BJ (cell line): Measurements from ENCODE around the gene UMODL1. TPM values are rescaled to one million over a fixed set of nuclear protein-coding genes. Genes with fewer than 3 reads are reported as not detected.

Experiments used
- CTCF ChIA-PET: fragments of 350-600 bp; formaldehyde crosslinking; extraction: SDS; loops from one replicate; lab custom pipeline; 2021; ENCODE audit warnings: antibody characterized with exemption, inconsistent platforms; lab: Yijun Ruan, JAX
- POLR2A ChIA-PET: fragments of 300-600 bp; sonication (Branson Sonifier 250); formaldehyde crosslinking; extraction: SDS; loops from one replicate; lab custom pipeline; 2021; ENCODE audit warnings: antibody characterized with exemption; lab: Charles Lee
- DNase-seq: peaks from one replicate; pipeline ENCODE4 v3.0.0-alpha.2; 2011; ENCODE audit warnings: low read depth
- H3K27me3 ChIP-seq: 2 replicates; pipeline ENCODE4 v1.6.0; 2011; ENCODE audit warnings: low read length; ENCODE audit not compliant: control insufficient read depth, insufficient read depth
- H3K36me3 ChIP-seq: 2 replicates; pipeline ENCODE4 v1.5.1; 2011; ENCODE audit warnings: low read length; ENCODE audit not compliant: control insufficient read depth, insufficient read depth
- H3K4me3 ChIP-seq: 2 replicates; pipeline ENCODE4 v1.5.1; 2011; ENCODE audit warnings: low read depth, mild to moderate bottlenecking, control low read depth, low read length
- CTCF ChIP-seq: IDR thresholded peaks from 2 replicates; pipeline ENCODE4 v1.5.1; 2011; ENCODE audit warnings: low read depth, mild to moderate bottlenecking, control low read depth, inconsistent platforms, low read length, moderate library complexity; ENCODE audit not compliant: insufficient read depth
- polyA plus RNA-seq: library from polyadenylated mRNA; depleted of rRNA; stranded (reverse); fragments of >200 nt; gene quantifications from 2 replicates; pipeline ENCODE4 v1.2.3, GENCODE V29; 2011

The UMODL1 gene
- polyA plus RNA-seq, 1 experiment, result 0.04 TPM

DNA sequence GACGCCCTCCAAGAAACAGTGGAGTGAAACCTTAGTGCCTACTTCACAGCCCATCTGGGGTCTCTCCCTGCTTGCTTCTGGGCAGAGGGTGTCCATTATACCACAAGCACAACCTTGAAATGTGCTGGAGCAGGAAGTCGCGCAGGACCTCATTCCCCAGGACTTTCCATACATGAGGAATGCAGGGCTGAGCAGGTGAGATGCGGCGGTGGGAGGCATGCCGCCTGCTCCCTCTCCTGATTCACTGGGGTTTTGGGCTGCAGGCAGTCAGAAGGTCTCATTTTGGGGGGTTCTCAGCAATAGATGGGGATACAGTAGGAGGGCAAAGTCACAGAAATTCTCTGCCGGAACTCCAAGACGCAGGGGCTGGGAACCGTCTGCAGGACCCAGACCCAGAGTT is 15.7 kb upstream of the UMODL1 start:
- ChIA-PET POLR2A (no interaction called here), CTCF (no interaction called here)
- Histone ChIP-seq H3K36me3 (no peaks in the 10 kb centered on the region), H3K4me3 (no peak overlapping the region), H3K27me3 (peaks cover 1% of the 10 kb centered on the region; the same call in 1 of the 2 replicates)
- no peak for DNase-seq
- no peak for TF ChIP-seq CTCF

GRCh38 chr21:42056468-42056867 is 14.6 kb upstream of the UMODL1 start:
- Histone ChIP-seq H3K4me3 (no peak overlapping the region), H3K27me3 (peaks cover 1% of the 10 kb centered on the region; the same call in 1 of the 2 replicates), H3K36me3 (no peaks in the 10 kb centered on the region)
- ChIA-PET CTCF (no interaction called here), POLR2A (no interaction called here)
- no peak for DNase-seq
- no peak for TF ChIP-seq CTCF

- DNase-seq, result peak; percentile 37
- Histone ChIP-seq H3K36me3 (no peaks in the 10 kb centered on the region), H3K27me3 (peaks cover 1% of the 10 kb centered on the region; the same call in 1 of the 2 replicates), H3K4me3 (no peak overlapping the region)
- CTCF ChIA-PET, result no interaction called here
- POLR2A ChIA-PET, result no interaction called here
- TF ChIP-seq CTCF, result no peak
These were observed 14.0 kb upstream of the UMODL1 start for GRCh38 chr21:42056996-42057689.

DNA sequence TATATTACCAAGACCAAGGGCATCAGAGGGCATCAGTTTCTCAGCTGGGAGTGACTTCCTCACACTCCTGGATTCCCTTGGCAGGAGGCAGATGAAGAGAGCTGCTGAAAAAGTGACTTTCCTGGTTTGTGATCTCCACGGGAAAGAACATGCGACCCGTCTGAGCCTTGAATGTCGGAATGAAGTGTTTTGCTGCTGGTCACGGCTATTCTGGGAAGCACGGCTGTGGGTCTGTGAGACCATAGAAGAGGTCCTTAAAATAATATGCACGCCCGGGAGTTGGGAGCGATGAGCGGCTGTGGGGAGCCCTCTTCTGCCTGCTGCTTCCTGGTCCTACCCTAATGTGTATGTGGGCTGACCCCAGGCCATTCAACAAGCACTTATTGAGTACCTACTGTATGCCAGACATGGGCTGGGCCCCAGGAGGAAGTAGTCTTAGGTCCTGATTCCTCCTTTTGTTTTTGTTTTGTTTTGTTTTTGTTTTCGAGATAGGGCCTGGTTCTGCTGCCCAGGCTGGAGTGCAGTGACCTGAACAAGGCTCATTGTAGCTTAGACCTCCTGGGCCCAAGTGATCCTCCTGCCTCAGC is 13.2 kb upstream of the UMODL1 start:
- no peak for DNase-seq

More for the DNA sequence above, 13.2 kb upstream of the UMODL1 start:
- H3K4me3 ChIP-seq, result no peak overlapping the region
- CTCF ChIA-PET, result interaction anchor here (0.7 kb wide), 1 partner anchor 122 kb away, joined by 3 read pairs; no protein-coding TSS in a partner anchor
- TF ChIP-seq CTCF, result no peak
- H3K36me3 ChIP-seq, result no peaks in the 10 kb centered on the region
- H3K27me3 ChIP-seq, result peaks cover 6% of the 10 kb centered on the region; the same call in 1 of the 2 replicates
- POLR2A ChIA-PET, result no interaction called here
